Hair follicle dermal papilla cell (primary cell): ENCODE results near the gene SLC13A1. TPM values are rescaled to one million over a fixed set of nuclear protein-coding genes. Genes with fewer than 3 reads are reported as not detected.

Source experiments
- total RNA-seq: library from RNA; depleted of rRNA; stranded (reverse); fragments of >200 nt; gene quantifications from 2 replicates; pipeline ENCODE4 v1.2.3, GENCODE V29; 2012

The SLC13A1 gene, protein sequence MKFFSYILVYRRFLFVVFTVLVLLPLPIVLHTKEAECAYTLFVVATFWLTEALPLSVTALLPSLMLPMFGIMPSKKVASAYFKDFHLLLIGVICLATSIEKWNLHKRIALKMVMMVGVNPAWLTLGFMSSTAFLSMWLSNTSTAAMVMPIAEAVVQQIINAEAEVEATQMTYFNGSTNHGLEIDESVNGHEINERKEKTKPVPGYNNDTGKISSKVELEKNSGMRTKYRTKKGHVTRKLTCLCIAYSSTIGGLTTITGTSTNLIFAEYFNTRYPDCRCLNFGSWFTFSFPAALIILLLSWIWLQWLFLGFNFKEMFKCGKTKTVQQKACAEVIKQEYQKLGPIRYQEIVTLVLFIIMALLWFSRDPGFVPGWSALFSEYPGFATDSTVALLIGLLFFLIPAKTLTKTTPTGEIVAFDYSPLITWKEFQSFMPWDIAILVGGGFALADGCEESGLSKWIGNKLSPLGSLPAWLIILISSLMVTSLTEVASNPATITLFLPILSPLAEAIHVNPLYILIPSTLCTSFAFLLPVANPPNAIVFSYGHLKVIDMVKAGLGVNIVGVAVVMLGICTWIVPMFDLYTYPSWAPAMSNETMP
- not detected in 2 replicates for total RNA-seq

DNA sequence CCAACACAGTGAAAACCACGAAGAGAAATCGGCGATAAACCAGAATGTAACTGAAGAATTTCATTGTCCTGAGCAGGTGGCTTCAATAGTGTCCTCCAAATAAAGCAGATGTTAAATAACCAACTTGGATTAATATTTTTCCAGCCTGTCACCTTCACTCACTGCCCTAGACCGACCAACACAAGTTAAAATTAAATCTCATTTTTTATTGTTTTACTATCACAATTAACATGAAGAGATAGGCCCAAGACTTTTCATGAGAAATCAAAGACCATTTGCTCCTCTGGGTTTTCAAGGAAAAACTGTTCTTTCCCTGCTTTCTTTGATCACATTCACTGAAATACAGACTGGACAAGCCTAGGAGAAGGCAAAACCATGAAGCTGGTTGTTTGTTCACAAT, at the start of gene SLC13A1:
Gene SLC13A1 (minus strand): TSS at position 87 of the 400 bp plus-strand sequence. CDS start 23 bp downstream, at position 64.

Other genes starting within 250 kb of the SLC13A1 start
- not detected in 2 replicates for gene TAS2R16, start 204.3 kb downstream of the SLC13A1 start, total RNA-seq